ENCODE data around the gene CES4A.

DNA sequence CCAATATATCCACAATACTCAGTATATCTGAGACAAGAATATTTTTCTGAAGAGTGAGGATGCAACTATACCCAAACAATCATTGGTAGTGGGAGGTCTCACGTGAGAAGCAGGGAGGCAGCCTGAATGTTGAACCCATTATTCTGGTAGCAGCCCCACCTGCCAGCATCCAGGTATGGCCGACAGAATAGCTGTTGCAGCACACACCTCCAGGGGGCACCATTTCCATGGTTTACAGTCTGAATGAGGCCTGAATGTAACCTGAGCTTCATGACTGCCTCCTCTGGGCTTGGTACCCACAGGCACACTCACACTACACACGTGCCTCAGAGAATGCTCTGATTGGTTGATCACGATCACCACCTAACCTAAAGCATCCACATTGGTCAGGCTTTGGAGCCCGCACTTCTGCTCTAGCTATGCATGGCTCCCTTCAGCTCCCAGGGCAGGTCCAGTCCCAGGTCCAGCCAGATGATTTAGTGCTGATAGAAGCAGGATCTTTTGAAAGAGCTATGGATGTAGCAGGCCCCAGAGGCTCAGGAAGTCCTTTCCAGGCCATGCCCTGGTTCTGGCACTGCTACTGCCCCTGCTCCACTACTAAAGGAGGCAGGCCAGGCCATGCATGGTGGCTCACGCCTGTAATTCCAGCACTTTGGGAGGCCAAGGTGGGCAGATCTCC is 29.6 kb downstream of the CES4A start:
- TF ChIP-seq, protein P1, sequence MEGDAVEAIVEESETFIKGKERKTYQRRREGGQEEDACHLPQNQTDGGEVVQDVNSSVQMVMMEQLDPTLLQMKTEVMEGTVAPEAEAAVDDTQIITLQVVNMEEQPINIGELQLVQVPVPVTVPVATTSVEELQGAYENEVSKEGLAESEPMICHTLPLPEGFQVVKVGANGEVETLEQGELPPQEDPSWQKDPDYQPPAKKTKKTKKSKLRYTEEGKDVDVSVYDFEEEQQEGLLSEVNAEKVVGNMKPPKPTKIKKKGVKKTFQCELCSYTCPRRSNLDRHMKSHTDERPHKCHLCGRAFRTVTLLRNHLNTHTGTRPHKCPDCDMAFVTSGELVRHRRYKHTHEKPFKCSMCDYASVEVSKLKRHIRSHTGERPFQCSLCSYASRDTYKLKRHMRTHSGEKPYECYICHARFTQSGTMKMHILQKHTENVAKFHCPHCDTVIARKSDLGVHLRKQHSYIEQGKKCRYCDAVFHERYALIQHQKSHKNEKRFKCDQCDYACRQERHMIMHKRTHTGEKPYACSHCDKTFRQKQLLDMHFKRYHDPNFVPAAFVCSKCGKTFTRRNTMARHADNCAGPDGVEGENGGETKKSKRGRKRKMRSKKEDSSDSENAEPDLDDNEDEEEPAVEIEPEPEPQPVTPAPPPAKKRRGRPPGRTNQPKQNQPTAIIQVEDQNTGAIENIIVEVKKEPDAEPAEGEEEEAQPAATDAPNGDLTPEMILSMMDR (conservative IDR thresholded peaks at IDR 0.05; ENCODE audit: low read depth, low read length), result peak; percentile 96
- TF ChIP-seq EZH2 (IDR thresholded peaks at IDR 0.05; ENCODE audit: borderline replicate concordance, low read depth, low read length, poor library complexity, severe bottlenecking), result no peak
